ENCODE data around the gene STRAP. TPM values are rescaled to one million over a fixed set of nuclear protein-coding genes. Genes with fewer than 3 reads are reported as not detected.
A peak's percentile ranks its signal among the peaks of the same experiment; 100 is the strongest.

STRAP gene
- total RNA-seq, 1 donor from 2014 or later = 109 TPM

GRCh38 chr12:15886372-15887042 is 4.3 kb downstream of the STRAP start:
- TF ChIP-seq CTCF (IDR thresholded peaks at IDR 0.05; ENCODE audit: unreplicated experiment) = no peak
- no peak overlapping the region for H3K4me3 Mint-ChIP-seq
- H3K36me3 Mint-ChIP-seq = peaks cover 20% of the 10 kb centered on the region
- peaks cover 45% of the 10 kb centered on the region for H3K4me1 Mint-ChIP-seq
- no peaks in the 10 kb centered on the region for H3K9me3 Mint-ChIP-seq
- no peaks in the 10 kb centered on the region for H3K27me3 Mint-ChIP-seq (ENCODE audit: low read depth)
- H3K27ac Mint-ChIP-seq = peak overlapping the region; percentile 15
- DNase-seq (ENCODE audit: low spot score in 2 of 2, unreplicated experiment in 2 of 2) = no peak

- Mint-ChIP-seq H3K27ac (peak overlapping the region; percentile 30), H3K27me3 (ENCODE audit: low read depth) (no peaks in the 10 kb centered on the region), H3K9me3 (no peaks in the 10 kb centered on the region), H3K4me3 (no peak overlapping the region), H3K36me3 (peaks cover 20% of the 10 kb centered on the region), H3K4me1 (peaks cover 41% of the 10 kb centered on the region)
- TF ChIP-seq CTCF (IDR thresholded peaks at IDR 0.05; ENCODE audit: unreplicated experiment) = no peak
- DNase-seq (ENCODE audit: low spot score in 2 of 2, unreplicated experiment in 2 of 2) = no peak
These were observed 5.0 kb downstream of the STRAP start for GRCh38 chr12:15887043-15887817.

- Mint-ChIP-seq H3K4me1 (peaks cover 5% of the 10 kb centered on the region), H3K9me3 (no peaks in the 10 kb centered on the region), H3K27ac (no peak overlapping the region), H3K36me3 (peaks cover 22% of the 10 kb centered on the region), H3K4me3 (no peak overlapping the region), H3K27me3 (ENCODE audit: low read depth) (no peaks in the 10 kb centered on the region)
- TF ChIP-seq CTCF (IDR thresholded peaks at IDR 0.05; ENCODE audit: unreplicated experiment) = no peak
- DNase-seq (ENCODE audit: low spot score in 2 of 2, unreplicated experiment in 2 of 2) = no peak
These were observed 10.6 kb downstream of the STRAP start for GRCh38 chr12:15892645-15893259.

GRCh38 chr12:15893260-15893659 is 11.1 kb downstream of the STRAP start:
- Mint-ChIP-seq H3K27ac (no peak overlapping the region), H3K9me3 (no peaks in the 10 kb centered on the region), H3K27me3 (ENCODE audit: low read depth) (no peaks in the 10 kb centered on the region), H3K4me1 (peaks cover under 1% of the 10 kb centered on the region), H3K36me3 (peaks cover 22% of the 10 kb centered on the region), H3K4me3 (no peak overlapping the region)
- DNase-seq (ENCODE audit: low spot score in 2 of 2, unreplicated experiment in 2 of 2) = no peak
- no peak for TF ChIP-seq CTCF (IDR thresholded peaks at IDR 0.05; ENCODE audit: unreplicated experiment)

- H3K9me3 Mint-ChIP-seq = no peaks in the 10 kb centered on the region
- no peak overlapping the region for H3K27ac Mint-ChIP-seq
- TF ChIP-seq CTCF (IDR thresholded peaks at IDR 0.05; ENCODE audit: unreplicated experiment) = no peak
- peaks cover 25% of the 10 kb centered on the region for H3K36me3 Mint-ChIP-seq
- DNase-seq (ENCODE audit: low spot score in 2 of 2, unreplicated experiment in 2 of 2) = no peak
- no peaks in the 10 kb centered on the region for H3K27me3 Mint-ChIP-seq (ENCODE audit: low read depth)
- H3K4me3 Mint-ChIP-seq = no peak overlapping the region
- no peaks in the 10 kb centered on the region for H3K4me1 Mint-ChIP-seq
These were observed 14.7 kb downstream of the STRAP start for GRCh38 chr12:15896867-15897266.

Measured in mesothelial cell of epicardium (in vitro differentiated cells).